ENCODE data around the gene GPC5.

GPC5 gene

DNA sequence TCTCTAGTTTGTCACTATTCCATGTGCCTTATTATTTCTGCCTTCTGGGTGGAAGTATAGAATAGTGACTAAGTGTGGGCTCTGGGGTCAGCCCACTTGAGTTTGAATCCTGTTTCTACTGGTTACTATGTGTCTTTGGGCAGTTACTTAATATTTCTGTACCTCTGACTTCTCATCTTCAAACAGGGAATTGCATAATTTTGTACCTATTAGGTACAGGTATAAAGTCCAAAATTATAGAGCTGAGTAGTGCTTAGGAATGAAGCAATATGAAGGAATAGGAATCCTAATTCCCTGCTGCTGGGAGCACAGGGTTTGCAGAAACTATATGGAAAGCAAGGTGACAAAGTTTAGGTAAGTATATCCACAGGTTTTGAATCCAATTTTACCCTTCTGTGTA is 564.5 kb downstream of the GPC5 start:
- TF ChIP-seq, protein P1, sequence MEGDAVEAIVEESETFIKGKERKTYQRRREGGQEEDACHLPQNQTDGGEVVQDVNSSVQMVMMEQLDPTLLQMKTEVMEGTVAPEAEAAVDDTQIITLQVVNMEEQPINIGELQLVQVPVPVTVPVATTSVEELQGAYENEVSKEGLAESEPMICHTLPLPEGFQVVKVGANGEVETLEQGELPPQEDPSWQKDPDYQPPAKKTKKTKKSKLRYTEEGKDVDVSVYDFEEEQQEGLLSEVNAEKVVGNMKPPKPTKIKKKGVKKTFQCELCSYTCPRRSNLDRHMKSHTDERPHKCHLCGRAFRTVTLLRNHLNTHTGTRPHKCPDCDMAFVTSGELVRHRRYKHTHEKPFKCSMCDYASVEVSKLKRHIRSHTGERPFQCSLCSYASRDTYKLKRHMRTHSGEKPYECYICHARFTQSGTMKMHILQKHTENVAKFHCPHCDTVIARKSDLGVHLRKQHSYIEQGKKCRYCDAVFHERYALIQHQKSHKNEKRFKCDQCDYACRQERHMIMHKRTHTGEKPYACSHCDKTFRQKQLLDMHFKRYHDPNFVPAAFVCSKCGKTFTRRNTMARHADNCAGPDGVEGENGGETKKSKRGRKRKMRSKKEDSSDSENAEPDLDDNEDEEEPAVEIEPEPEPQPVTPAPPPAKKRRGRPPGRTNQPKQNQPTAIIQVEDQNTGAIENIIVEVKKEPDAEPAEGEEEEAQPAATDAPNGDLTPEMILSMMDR (IDR thresholded peaks at IDR 0.05; ENCODE audit: low read depth, low read length) = no peak
- DNase-seq (ENCODE audit: low read depth in 2 of 2) = no peak

DNA sequence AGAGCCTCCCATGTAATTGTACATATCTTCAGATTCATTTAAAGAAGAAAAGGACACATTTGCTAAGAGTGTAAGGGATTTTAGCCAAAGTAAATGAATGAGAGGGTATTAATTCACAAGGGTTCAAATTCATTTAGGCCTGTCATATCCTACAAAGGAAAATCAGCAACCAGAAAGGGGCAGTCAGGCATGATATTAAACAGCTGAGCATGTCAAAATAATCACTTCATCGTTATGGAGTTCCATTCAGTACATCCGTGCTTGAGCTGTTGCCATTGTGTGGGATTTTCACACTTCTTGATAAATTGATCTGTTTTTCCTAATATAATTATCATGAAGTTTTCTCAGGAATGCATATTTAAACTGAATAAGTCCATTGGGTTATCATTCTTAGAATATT is 567.1 kb downstream of the GPC5 start:
- TF ChIP-seq, protein P1 (IDR thresholded peaks at IDR 0.05; ENCODE audit: low read depth, low read length) = no peak
- no peak overlapping the region for H3K4me3 ChIP-seq (replicated peaks in 1 of 2; ENCODE audit: low read depth in 2 of 2, low read length in 2 of 2)
- no peak for DNase-seq (ENCODE audit: low read depth in 2 of 2)

More for the DNA sequence above, 564.5 kb downstream of the GPC5 start:
- no peak overlapping the region for H3K4me3 ChIP-seq (replicated peaks in 1 of 2; ENCODE audit: low read depth in 2 of 2, low read length in 2 of 2)

DNA sequence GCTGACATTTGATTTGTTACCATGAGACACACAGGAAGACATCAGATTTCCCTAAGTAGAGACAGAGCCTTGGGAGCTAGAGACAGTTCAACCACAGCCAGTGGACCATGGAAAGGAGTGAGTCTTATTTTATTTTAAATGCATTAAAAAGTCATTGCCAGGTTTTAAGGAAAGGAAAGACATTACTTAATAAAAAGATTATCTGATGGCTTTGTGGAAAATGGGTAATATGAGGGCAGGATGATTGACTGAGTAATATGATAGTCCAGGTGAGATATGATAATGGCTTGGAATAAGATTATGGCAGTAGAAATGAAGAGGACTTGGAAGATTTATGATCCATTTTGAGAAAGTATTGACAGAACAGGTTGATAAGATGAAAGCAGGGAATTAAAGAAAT is 580.1 kb downstream of the GPC5 start:
- TF ChIP-seq, protein P1 (IDR thresholded peaks at IDR 0.05; ENCODE audit: low read depth, low read length) = no peak
- H3K4me3 ChIP-seq (replicated peaks in 1 of 2; ENCODE audit: low read depth in 2 of 2, low read length in 2 of 2) = no peak overlapping the region
- DNase-seq (ENCODE audit: low read depth in 2 of 2) = no peak

DNA sequence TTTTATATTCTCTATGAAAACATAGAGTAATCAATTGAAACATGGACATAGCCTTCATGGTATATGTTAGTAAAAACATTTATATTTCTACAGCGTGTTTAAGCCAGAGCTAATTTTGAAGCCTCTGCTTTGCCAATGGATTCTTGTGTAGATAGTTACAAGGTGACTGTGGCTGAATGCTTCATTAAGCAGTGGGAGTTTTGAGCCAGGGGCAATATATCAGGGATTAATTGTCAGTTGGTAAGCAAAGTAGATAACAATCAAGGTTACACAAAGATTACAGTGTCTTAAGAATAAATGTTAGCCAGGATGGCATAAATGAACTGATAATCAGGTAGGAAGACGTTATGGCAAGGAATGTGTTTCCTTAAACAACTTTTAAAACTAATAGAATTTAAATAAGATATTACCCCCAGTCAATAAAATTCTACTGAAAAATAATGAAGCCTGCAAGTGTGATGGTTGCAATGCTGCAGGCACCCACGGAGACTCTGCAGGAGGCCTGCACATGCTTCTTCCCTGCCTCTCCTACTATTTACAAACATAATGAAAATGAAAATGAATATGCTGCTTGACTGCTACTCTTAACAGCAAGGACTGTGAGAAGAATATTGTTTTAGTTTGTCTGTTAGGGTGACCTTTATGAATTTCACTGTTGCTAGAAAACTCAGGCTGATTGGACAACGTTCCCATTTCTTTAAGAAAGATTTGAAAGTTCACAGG is 588.5 kb downstream of the GPC5 start:
- no peak for DNase-seq (ENCODE audit: low read depth in 2 of 2)
- H3K4me3 ChIP-seq (replicated peaks in 1 of 2; ENCODE audit: low read depth in 2 of 2, low read length in 2 of 2) = no peak overlapping the region
- TF ChIP-seq, protein P1 (IDR thresholded peaks at IDR 0.05; ENCODE audit: low read depth, low read length) = no peak

DNA sequence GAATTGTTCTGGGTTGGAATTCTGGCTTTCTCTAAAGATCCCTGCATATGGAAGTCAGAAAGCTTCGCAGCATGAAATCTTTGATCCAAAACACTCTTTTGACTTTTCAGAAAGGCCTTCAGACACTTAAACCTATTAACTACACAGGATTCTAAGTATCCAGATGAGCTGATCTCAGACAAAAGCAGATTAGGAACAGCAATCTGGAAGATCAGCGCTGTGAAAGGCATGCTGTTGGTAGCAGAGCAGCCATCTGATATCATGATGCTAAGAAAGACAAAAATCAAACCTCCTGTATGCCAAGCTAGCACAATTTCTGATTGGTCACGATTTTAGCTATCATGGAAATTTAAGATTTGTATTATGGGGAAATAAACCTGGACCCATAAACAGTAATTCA is 589.9 kb downstream of the GPC5 start:
- TF ChIP-seq, protein P1 (IDR thresholded peaks at IDR 0.05; ENCODE audit: low read depth, low read length) = no peak
- no peak for DNase-seq (ENCODE audit: low read depth in 2 of 2)
- no peak overlapping the region for H3K4me3 ChIP-seq (replicated peaks in 1 of 2; ENCODE audit: low read depth in 2 of 2, low read length in 2 of 2)

DNA sequence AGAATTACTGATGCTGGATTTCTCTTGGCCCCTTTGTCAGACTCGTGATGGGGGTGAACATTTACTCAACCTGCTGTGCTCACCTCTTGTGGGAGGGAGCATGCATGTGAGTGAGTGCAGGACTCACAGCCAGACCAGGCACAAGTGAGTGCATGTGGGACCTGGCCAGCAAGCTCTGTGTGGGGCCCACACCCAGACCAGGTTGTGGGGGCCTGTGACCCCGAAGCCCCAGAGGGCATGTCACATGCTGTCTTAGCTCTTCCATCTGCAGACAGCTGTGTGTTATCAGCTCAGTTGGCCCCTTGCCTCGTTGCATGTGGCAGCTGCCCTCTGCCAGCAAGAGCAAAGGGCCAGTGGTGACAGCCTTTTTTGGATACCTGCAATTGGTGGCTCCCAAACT is 614.4 kb downstream of the GPC5 start:
- TF ChIP-seq, protein P1 (IDR thresholded peaks at IDR 0.05; ENCODE audit: low read depth, low read length) = no peak
- DNase-seq (ENCODE audit: low read depth in 2 of 2) = no peak
- no peak overlapping the region for H3K4me3 ChIP-seq (replicated peaks in 1 of 2; ENCODE audit: low read depth in 2 of 2, low read length in 2 of 2)

DNA sequence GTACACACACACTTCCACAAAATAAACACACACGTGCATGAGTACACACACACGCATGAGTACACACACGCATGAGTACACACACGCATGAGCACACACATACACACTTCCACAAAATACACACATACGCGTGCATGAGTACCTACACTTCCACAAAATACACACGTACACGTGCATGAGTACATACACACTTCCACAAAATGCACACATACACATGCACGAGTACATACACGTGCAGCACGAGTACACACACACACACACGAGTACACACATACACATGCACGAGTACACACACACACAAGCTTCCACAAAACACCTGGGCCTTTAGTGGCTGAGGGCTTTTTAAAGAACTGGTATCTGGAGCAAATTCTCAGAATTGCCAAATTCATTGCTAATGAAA is 619.3 kb downstream of the GPC5 start:
- H3K4me3 ChIP-seq (replicated peaks in 1 of 2; ENCODE audit: low read depth in 2 of 2, low read length in 2 of 2) = no peak overlapping the region
- no peak for DNase-seq (ENCODE audit: low read depth in 2 of 2)
- TF ChIP-seq, protein P1 (IDR thresholded peaks at IDR 0.05; ENCODE audit: low read depth, low read length) = no peak

All from cardiac fibroblast (primary cell).